ENCODE data around the gene SEMA4F.
"Not testable (repeated sequence)": the region's sequence is repeated elsewhere in the genome, so short reads cannot be mapped to it uniquely, and the experiment has no call there.

The SEMA4F gene

GRCh38 chr2:74653985-74654882 is at the start of gene SEMA4F:
TSS of gene SEMA4F (plus strand) at chr2:74654247. CDS start at chr2:74654377, 130 bp downstream.
- DNase-seq (ENCODE audit: low read depth in 3 of 3): peak; percentile 89 to 95 (median 90)

GRCh38 chr2:74606927-74607326 is 47.1 kb upstream of the SEMA4F start:
- no peak for DNase-seq (ENCODE audit: low read depth in 3 of 3)

- no peak for DNase-seq (ENCODE audit: low read depth in 3 of 3)
Observed at GRCh38 chr2:74617122-74617521, 36.9 kb upstream of the SEMA4F start.

GRCh38 chr2:74618410-74619083 is 35.5 kb upstream of the SEMA4F start:
- no peak for DNase-seq (ENCODE audit: low read depth in 3 of 3)

GRCh38 chr2:74619651-74620297 is 34.3 kb upstream of the SEMA4F start:
- no peak for DNase-seq (ENCODE audit: low read depth in 3 of 3)

GRCh38 chr2:74620671-74621070 is 33.4 kb upstream of the SEMA4F start:
- DNase-seq (ENCODE audit: low read depth in 3 of 3): no peak

GRCh38 chr2:74625658-74626425 is 28.2 kb upstream of the SEMA4F start:
- no peak for DNase-seq (ENCODE audit: low read depth in 3 of 3)

GRCh38 chr2:74628538-74629105 is 25.4 kb upstream of the SEMA4F start:
- DNase-seq (ENCODE audit: low read depth in 3 of 3): no peak

GRCh38 chr2:74630454-74630853 is 23.6 kb upstream of the SEMA4F start:
- not testable (repeated sequence) for DNase-seq (ENCODE audit: low read depth in 3 of 3)

- DNase-seq (ENCODE audit: low read depth in 3 of 3): no peak
Observed at GRCh38 chr2:74632209-74632938, 21.7 kb upstream of the SEMA4F start.

GRCh38 chr2:74632939-74633312 is 21.1 kb upstream of the SEMA4F start:
- no peak for DNase-seq (ENCODE audit: low read depth in 3 of 3)

- DNase-seq (ENCODE audit: low read depth in 3 of 3): no peak
Observed at GRCh38 chr2:74639550-74639949, 14.5 kb upstream of the SEMA4F start.

- DNase-seq (ENCODE audit: low read depth in 3 of 3): no peak
Observed at GRCh38 chr2:74645344-74645743, 8.7 kb upstream of the SEMA4F start.

GRCh38 chr2:74646201-74646600 is 7.8 kb upstream of the SEMA4F start:
- no peak for DNase-seq (ENCODE audit: low read depth in 3 of 3)

GRCh38 chr2:74646834-74647482 is 7.1 kb upstream of the SEMA4F start:
- no peak for DNase-seq (ENCODE audit: low read depth in 3 of 3)

GRCh38 chr2:74648009-74648443 is 6.0 kb upstream of the SEMA4F start, which contains the start of gene M1AP:
TSS of gene M1AP (minus strand) at chr2:74648330. CDS start at chr2:74640275, 8,055 bp downstream.
- peak in 1 of 3 experiments; percentile 5 for DNase-seq (ENCODE audit: low read depth in 3 of 3)

GRCh38 chr2:74653589-74653984 is 460 bp upstream of the SEMA4F start:
- no peak for DNase-seq (ENCODE audit: low read depth in 3 of 3)

- no peak for DNase-seq (ENCODE audit: low read depth in 3 of 3)
Observed at GRCh38 chr2:74655579-74655978, 1.5 kb downstream of the SEMA4F start.

GRCh38 chr2:74658516-74658915 is 4.5 kb downstream of the SEMA4F start:
- DNase-seq (ENCODE audit: low read depth in 3 of 3): no peak

GRCh38 chr2:74659462-74659861 is 5.4 kb downstream of the SEMA4F start:
- DNase-seq (ENCODE audit: low read depth in 3 of 3): no peak
